Sigmoid colon (tissue), 4 donors: ENCODE measurements around the gene PLXNA4.

Source experiments
- CTCF ChIP-seq, 4 experiments: fragments of 450-650 bp in 3 of 4; fragments of 200-600 bp in 1 of 4; IDR thresholded peaks; one replicate each; pipeline ENCODE4 v1.5.1; 2016 to 2019; ENCODE audit warnings: antibody characterized with exemption in 4 of 4, mild to moderate bottlenecking in 3 of 4, moderate library complexity in 2 of 4
- POLR2A ChIP-seq, 2 donors: fragments of 450-650 bp; IDR thresholded peaks; one replicate each; pipeline ENCODE4 v1.6.1; 2016; ENCODE audit warnings: antibody characterized with exemption in 2 of 2, mild to moderate bottlenecking in 2 of 2, moderate library complexity in 2 of 2
- POLR2AphosphoS5 ChIP-seq, 4 donors: sonication (generic); formaldehyde crosslinking; IDR thresholded peaks; one replicate each; pipeline ENCODE4 v1.6.1; 2017; ENCODE audit warnings: antibody characterized with exemption in 4 of 4

- TF ChIP-seq CTCF (IDR thresholded peaks at IDR 0.05) (no peak), POLR2A (IDR thresholded peaks at IDR 0.05) (no peak), POLR2AphosphoS5 (IDR thresholded peaks at IDR 0.05) (no peak)
Measured at GRCh38 chr7:132414857-132415256, 161.4 kb downstream of the PLXNA4 start.
